ENCODE results near the gene NCOA3. TPM values are rescaled to one million over a fixed set of nuclear protein-coding genes. Genes with fewer than 3 reads are reported as not detected.

NCOA3 gene
- total RNA-seq, 1 experiment from 2014 or later: 25.9 TPM

DNA sequence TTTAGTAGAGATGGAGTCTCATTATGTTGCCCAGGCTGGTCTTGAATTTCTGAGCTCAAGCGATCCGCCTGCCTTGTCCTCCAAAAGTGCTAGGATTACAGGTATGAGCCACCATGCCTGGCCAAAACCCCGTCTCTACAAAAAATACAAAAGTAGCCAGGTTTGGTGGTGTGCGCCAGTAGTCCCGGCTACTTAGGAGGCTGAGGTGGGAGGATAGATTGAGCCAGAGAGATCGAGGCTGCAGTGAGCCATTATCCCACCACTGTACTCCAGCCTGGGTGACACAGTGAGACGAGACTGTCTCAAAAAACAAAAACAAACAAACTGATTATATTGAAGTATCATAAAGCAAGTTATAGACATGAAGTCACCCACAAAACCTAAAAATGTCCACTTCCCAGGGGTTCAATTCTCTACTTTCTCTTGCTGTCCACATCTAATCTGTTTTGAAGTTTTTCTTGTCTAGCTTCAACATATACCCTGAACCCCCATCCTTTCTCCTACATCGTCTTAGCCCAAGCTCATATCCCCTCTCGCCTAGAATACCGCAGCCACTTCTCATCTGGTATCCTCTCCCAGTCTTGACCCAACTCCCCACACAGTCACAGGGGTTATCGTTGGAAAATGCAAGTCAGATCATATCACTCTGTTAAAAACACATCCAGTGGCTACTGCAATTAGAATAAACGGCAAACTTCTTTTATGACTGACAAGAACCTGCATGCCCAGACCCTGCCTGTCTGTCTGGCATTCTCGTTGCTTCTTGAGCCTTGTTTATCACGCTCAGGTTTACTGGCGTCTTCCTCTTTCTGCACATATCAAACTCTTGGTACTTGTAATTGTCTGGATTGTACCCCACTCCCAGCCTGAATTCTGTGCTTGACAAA, 20.1 kb upstream of the NCOA3 start:
- Histone ChIP-seq H3K9ac (ENCODE audit: low read length) (no peak overlapping the region), H3K27ac (ENCODE audit: low read depth, low read length) (no peak overlapping the region), H3K9me3 (ENCODE audit: control insufficient read depth in 1 of 2, insufficient read depth in 1 of 2, low read depth in 1 of 2, low read length in 2 of 2) (no peaks in the 10 kb centered on the region), H3K4me2 (ENCODE audit: low read length) (no peak overlapping the region), H3K79me2 (ENCODE audit: insufficient read depth, low read length) (no peaks in the 10 kb centered on the region), H3K9me2 (ENCODE audit: insufficient read depth) (no peaks in the 10 kb centered on the region), H3K4me1 (ENCODE audit: control insufficient read depth in 1 of 2, insufficient read depth in 2 of 2, low read length in 2 of 2) (no peaks in the 10 kb centered on the region), H3K27me3 (ENCODE audit: insufficient read depth, low read length) (no peaks in the 10 kb centered on the region), H2AFZ (ENCODE audit: low read depth, low read length, poor library complexity, severe bottlenecking) (no peak overlapping the region), H3K4me3 (replicated peaks in 1 of 2; ENCODE audit: low read depth in 1 of 2, low read length in 2 of 2) (no peak overlapping the region), H4K20me1 (ENCODE audit: insufficient read depth) (no peaks in the 10 kb centered on the region), H3K36me3 (ENCODE audit: control insufficient read depth in 1 of 2, insufficient read depth in 2 of 2, low read length in 2 of 2) (no peaks in the 10 kb centered on the region)
- ATAC-seq (no peak), DNase-seq (ENCODE audit: low read depth, low spot score) (no peak)
- intact Hi-C loops (cut with micrococcal nuclease): no loop called here
- BruUV-seq (replicated peaks): no TSS peak
- CTCF ChIA-PET: no interaction called here
- POLR2A ChIA-PET: no interaction called here
- TF ChIP-seq POLR2A (IDR thresholded peaks at IDR 0.05; ENCODE audit: borderline replicate concordance, extremely low read depth, insufficient read depth, insufficient read length) (no peak), TCF7L2 (IDR thresholded peaks at IDR 0.05; ENCODE audit: borderline replicate concordance, extremely low read depth, insufficient read depth, insufficient read length) (no peak), RAD21 (IDR thresholded peaks at IDR 0.05; ENCODE audit: low read depth) (no peak), ELF1 (IDR thresholded peaks at IDR 0.05; ENCODE audit: borderline replicate concordance, low read depth) (no peak), ZBTB33 (IDR thresholded peaks at IDR 0.05; ENCODE audit: extremely low read depth, insufficient replicate concordance, low read length) (no peak), CBX3 (IDR thresholded peaks at IDR 0.05; ENCODE audit: low read depth) (no peak), ZNF274 (IDR thresholded peaks at IDR 0.05; ENCODE audit: low read depth, low read length) (no peak), YY1 (IDR thresholded peaks at IDR 0.05; ENCODE audit: extremely low read depth, insufficient replicate concordance, low read depth, low read length) (no peak), JUND (IDR thresholded peaks at IDR 0.05) (no peak), POLR2AphosphoS5 (IDR thresholded peaks at IDR 0.05; ENCODE audit: low read depth, low read length) (no peak), FOSL1 (IDR thresholded peaks at IDR 0.05; ENCODE audit: low read depth) (no peak), SIN3A (IDR thresholded peaks at IDR 0.05; ENCODE audit: low read depth) (no peak), EZH2 (IDR thresholded peaks at IDR 0.05) (no peak)
- TF ChIP-seq, protein P1, sequence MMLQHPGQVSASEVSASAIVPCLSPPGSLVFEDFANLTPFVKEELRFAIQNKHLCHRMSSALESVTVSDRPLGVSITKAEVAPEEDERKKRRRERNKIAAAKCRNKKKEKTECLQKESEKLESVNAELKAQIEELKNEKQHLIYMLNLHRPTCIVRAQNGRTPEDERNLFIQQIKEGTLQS (IDR thresholded peaks at IDR 0.05): no peak
- RAD21 ChIA-PET (ENCODE audit: low non-redundant PET in 1 of 2, low total read pairs in 2 of 2, uncharacterized antibody in 2 of 2, unreplicated experiment in 2 of 2): no interaction called here

All from HCT116 (cell line).